Transverse colon (tissue), 4 donors: Measurements from ENCODE around the gene CNNM2.

ENCODE experiments used
- EP300 ChIP-seq: sonication (generic); formaldehyde crosslinking; IDR thresholded peaks from one replicate; pipeline ENCODE4 v1.6.1; 2017; ENCODE audit warnings: antibody characterized with exemption, low read depth
- POLR2AphosphoS5 ChIP-seq, 3 donors: sonication (generic); formaldehyde crosslinking; IDR thresholded peaks; one replicate each; pipeline ENCODE4 v1.6.1; 2016; ENCODE audit warnings: antibody characterized with exemption in 3 of 3
- TF ChIP-seq, protein P1 (sequence below), 5 experiments: fragments of 200-600 bp in 3 of 5; fragments of 450-650 bp in 2 of 5; sonication (generic) in 3 of 5; IDR thresholded peaks; 1 replicate in 2 of 5; 2 replicates in 3 of 5; pipeline ENCODE4 v1.5.1; 2016 to 2017; ENCODE audit warnings: antibody characterized with exemption in 5 of 5, inconsistent platforms in 3 of 5, mild to moderate bottlenecking in 2 of 5, moderate library complexity in 1 of 5

GRCh38 chr10:102948786-102949185, 30.7 kb downstream of the CNNM2 start:
- TF ChIP-seq, protein P1, sequence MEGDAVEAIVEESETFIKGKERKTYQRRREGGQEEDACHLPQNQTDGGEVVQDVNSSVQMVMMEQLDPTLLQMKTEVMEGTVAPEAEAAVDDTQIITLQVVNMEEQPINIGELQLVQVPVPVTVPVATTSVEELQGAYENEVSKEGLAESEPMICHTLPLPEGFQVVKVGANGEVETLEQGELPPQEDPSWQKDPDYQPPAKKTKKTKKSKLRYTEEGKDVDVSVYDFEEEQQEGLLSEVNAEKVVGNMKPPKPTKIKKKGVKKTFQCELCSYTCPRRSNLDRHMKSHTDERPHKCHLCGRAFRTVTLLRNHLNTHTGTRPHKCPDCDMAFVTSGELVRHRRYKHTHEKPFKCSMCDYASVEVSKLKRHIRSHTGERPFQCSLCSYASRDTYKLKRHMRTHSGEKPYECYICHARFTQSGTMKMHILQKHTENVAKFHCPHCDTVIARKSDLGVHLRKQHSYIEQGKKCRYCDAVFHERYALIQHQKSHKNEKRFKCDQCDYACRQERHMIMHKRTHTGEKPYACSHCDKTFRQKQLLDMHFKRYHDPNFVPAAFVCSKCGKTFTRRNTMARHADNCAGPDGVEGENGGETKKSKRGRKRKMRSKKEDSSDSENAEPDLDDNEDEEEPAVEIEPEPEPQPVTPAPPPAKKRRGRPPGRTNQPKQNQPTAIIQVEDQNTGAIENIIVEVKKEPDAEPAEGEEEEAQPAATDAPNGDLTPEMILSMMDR (IDR thresholded peaks at IDR 0.05): no peak
- no peak for TF ChIP-seq POLR2AphosphoS5 (IDR thresholded peaks at IDR 0.05)
- TF ChIP-seq EP300: no peak
